Measurements from ENCODE around the gene NBAS. TPM values are rescaled to one million over a fixed set of nuclear protein-coding genes. Genes with fewer than 3 reads are reported as not detected.
"Not testable (repeated sequence)": the region's sequence is repeated elsewhere in the genome, so short reads cannot be mapped to it uniquely, and the experiment has no call there.

NBAS gene
- total RNA-seq, 1 donor from 2014 or later: 36.0 TPM

DNA sequence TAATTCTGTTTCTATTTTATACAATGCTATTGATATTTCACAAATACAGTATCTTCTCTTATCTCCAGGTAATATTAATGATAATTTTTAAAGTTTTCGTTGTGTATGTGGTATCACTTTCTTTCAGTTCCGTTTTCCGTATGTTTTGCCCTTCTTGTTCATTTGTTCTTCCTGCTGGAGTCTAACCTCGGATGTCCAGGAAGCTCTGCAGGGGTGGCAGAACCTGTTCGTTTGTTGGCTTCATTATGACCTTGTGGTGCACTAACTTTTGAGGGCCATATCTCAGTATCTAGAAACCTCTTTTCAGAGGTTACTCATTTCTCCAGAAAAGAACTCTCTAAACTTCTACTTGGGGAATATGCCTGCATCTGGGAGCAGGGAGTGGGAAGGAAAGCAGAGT is 134.5 kb downstream of the NBAS start:
- intact Hi-C loops (cut with micrococcal nuclease): no loop called here

DNA sequence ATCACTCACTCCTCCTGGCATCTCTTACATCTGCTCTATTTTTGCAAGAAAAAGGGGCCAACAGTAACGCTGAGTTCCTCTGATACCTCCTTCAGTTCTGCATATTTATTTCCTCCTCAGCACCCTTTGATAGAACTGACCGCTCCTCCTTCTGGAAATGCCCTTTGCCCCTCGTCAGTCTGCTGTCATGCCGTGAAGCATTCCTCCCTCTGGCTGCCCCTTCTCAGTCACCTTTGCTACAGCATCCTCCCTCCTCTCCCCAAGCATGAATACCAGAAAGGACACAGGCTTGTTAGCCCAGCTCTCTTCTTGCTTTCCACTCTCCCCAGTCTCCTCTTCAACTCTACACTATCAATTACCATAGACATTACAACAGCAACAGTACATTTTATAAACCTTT is 135.4 kb downstream of the NBAS start:
- intact Hi-C loops (cut with micrococcal nuclease): no loop called here

DNA sequence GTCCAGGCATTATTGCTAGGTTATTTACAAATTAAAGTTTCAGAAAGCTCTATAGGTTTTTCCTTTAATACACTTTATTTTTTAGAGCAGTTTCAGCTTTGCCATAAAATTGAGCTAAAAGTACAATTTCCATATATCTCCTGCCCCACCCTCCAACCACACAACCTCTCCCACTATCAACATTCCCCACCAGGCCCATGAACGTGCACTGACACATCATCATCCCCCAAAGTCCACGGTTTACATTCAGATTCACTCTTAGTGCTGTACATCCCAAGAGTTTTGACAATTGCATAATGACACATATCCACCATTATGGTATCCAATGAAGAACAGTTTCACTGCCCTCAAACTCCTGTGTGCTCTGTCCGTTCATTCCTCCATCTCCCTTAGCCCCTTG is 139.4 kb downstream of the NBAS start:
- intact Hi-C loops (cut with micrococcal nuclease): no loop called here

GRCh38 chr2:15415748-15416147 is 145.4 kb downstream of the NBAS start:
- intact Hi-C loops (cut with micrococcal nuclease): no loop called here

- intact Hi-C loops (cut with micrococcal nuclease): no loop called here
These were observed 148.4 kb downstream of the NBAS start for GRCh38 chr2:15412779-15413178.

- intact Hi-C loops (cut with micrococcal nuclease): no loop called here
These were observed 148.8 kb downstream of the NBAS start for GRCh38 chr2:15412309-15412708.

GRCh38 chr2:15410884-15411283 is 150.2 kb downstream of the NBAS start:
- intact Hi-C loops (cut with micrococcal nuclease): no loop called here

- intact Hi-C loops (cut with micrococcal nuclease): no loop called here
These were observed 152.4 kb downstream of the NBAS start for GRCh38 chr2:15408759-15409158.

- intact Hi-C loops (cut with micrococcal nuclease): no loop called here
These were observed 153.5 kb downstream of the NBAS start for GRCh38 chr2:15407666-15408065.

- intact Hi-C loops (cut with micrococcal nuclease): not testable (repeated sequence)
These were observed 156.6 kb downstream of the NBAS start for GRCh38 chr2:15404511-15404910.

- intact Hi-C loops (cut with micrococcal nuclease): no loop called here
These were observed 160.8 kb downstream of the NBAS start for GRCh38 chr2:15400240-15400826.

- intact Hi-C loops (cut with micrococcal nuclease): no loop called here
These were observed 161.9 kb downstream of the NBAS start for GRCh38 chr2:15399241-15399640.

DNA sequence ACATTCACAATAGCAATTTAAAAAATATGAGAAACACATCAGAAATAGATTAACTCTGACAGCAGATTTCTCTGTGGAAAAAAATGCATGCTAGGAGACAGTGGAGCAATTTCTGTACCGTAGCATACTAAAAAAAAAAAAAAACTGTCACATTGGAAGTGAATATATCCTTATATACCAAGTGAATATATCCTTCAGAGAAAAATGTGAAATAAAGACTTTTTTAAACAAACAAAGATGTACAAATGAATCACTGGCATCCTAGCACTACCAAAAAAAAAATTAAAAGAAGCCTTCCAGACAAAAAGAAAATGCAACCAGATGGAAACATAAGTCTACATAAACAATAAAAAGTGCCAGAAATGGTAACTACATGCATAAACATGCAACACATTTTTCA is 169.4 kb downstream of the NBAS start:
- intact Hi-C loops (cut with micrococcal nuclease): no loop called here

DNA sequence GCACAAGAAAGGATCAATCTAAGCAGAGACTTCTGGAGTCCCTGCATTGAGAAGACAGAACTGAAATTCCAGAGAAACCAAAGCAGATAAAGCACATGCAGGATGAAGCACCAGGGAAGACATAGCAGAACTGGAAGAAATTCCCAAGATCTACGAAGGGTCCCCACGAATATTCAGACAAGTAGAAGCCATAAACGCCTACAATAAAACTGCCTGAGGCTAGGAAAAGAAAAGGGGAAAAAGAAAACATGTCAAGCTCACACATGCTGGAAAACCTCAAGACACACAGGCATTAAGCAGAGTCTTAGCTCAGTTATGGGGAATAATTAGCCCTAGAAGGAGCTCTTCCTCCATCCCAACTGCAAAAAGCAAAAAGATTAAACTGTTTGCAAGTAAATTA is 171.2 kb downstream of the NBAS start:
- intact Hi-C loops (cut with micrococcal nuclease): loop anchor here (5.0 kb wide), 1 partner anchor 172 kb away; the partner anchor contains the start of gene NBAS

GRCh38 chr2:15389326-15389700 is 171.8 kb downstream of the NBAS start:
- intact Hi-C loops (cut with micrococcal nuclease): loop anchor here (5.0 kb wide), 1 partner anchor 173 kb away; the partner anchor contains the start of gene NBAS

GRCh38 chr2:15388406-15389325 is 172.5 kb downstream of the NBAS start:
- intact Hi-C loops (cut with micrococcal nuclease): loop anchor here (5.0 kb wide), 1 partner anchor 174 kb away; the partner anchor contains the start of gene NBAS

DNA sequence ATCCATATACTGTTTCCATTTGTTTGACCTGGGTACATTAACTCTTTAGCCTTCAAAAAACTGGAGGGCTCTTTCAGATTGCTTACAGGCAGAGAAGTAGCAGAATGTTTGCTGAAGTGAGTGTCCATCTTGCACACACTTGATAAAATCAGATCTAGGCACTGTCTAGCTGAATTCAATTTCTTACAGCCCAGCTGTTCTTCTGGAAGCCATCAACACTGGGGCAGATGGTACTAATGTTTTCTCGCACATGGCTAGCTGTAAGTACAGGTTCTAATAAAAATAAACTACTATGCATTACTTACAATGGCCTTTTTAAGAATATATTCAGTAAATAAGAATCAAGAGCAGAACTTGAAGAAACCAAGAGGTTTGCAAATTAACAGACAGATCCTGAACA is 175.9 kb downstream of the NBAS start:
- intact Hi-C loops (cut with micrococcal nuclease): loop anchor here (5.0 kb wide), 1 partner anchor 177 kb away; the partner anchor contains the start of gene NBAS

DNA sequence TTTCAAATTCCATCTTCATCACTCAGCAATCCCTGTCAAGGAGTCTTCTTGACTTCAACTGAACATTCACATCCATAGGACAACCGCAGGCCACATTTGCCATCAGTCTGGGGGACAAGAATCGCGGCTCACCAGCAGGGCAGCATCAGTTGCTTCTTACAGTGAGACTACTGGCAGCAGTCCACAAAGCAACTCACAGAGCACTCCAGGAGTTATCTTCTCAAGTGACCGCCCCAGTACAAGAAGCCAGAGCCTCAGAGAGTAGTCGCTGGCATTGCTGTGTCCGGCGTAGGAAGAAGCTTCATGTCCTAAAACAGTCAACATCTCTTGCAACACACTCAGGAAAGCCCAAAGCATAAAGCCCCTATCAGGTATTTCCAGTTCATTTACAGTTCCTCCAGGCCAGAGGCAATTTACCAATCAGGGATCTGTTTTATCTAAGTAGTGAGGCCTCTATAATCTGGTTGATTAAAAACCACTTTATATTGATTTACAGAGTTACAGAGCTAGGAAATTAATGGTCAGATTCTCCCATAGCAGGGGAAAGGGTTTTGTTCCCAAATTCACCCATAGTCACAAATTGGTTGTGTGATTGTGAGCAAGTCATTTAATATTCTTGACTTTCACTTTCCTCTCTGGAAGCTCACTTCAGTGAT is 177.3 kb downstream of the NBAS start:
- intact Hi-C loops (cut with micrococcal nuclease): no loop called here

- intact Hi-C loops (cut with micrococcal nuclease): loop anchor here (1.0 to 5.0 kb wide), 2 partner anchors 66 to 201 kb away; no protein-coding TSS in a partner anchor
These were observed 182.8 kb downstream of the NBAS start for GRCh38 chr2:15378148-15378908.

DNA sequence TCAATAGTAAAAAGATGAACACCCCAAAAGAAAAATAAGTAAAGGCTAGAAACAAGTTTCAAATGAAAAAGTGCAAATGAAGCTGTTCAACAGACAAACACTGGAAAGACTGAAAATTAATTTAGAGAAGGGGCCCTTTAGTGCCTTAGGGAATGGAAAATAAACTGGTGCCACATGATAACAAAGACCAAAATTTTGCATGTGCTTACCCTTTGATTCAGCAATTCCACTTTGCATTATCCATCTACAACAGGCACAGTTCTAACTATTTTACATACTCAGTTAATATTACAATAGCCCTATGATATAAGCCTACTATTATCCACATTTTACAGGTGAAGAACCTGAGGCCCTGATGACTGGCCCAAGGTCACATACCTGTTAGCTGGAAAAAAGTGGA is 183.9 kb downstream of the NBAS start:
- intact Hi-C loops (cut with micrococcal nuclease): loop anchor here (5.0 kb wide), 1 partner anchor 65 kb away; no protein-coding TSS in a partner anchor

DNA sequence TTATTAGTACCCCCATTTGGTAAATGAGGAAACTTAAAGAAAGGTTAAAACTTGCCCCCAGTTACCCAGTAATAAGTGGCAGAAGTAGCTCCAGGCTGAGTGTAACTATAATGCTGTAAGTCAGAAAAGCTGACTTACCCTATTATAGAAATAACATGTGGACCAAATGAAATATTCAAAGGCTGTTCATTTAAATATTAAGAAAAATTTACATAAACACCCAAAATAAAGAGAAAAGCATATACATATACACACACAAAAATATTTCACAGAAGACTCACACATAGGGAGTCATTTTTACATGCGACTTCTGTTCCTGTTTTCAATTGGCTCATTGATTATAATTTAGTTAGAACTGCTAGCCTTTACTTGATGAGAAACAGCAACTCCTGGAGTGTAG is 189.1 kb downstream of the NBAS start:
- intact Hi-C loops (cut with micrococcal nuclease): no loop called here
